Kidney epithelial cell (primary cell): ENCODE data around the gene ARHGAP35. TPM values are rescaled to one million over a fixed set of nuclear protein-coding genes. Genes with fewer than 3 reads are reported as not detected.

Experiments used
- DNase-seq: peaks from one replicate; pipeline ENCODE4 v3.0.0-alpha.2; 2010; ENCODE audit warnings: low read depth
- H3K27me3 ChIP-seq: 2 replicates; pipeline ENCODE4 v1.6.0; 2011; ENCODE audit warnings: low read length; ENCODE audit not compliant: control insufficient read depth, insufficient read depth
- H3K36me3 ChIP-seq: 2 replicates; pipeline ENCODE4 v1.5.1; 2011; ENCODE audit warnings: low read length; ENCODE audit not compliant: control insufficient read depth, insufficient read depth
- H3K4me3 ChIP-seq: 2 replicates; pipeline ENCODE4 v1.5.1; 2011; ENCODE audit warnings: low read depth, mild to moderate bottlenecking, control low read depth, low read length
- CTCF ChIP-seq: IDR thresholded peaks from 2 replicates; pipeline ENCODE4 v1.5.1; 2011; ENCODE audit warnings: mild to moderate bottlenecking, moderate library complexity, low read length, control low read depth, inconsistent platforms; ENCODE audit not compliant: insufficient read depth, poor library complexity, severe bottlenecking
- total RNA-seq: library from RNA; depleted of rRNA; stranded (reverse); fragments of >200 nt; gene quantifications from 2 replicates; pipeline ENCODE4 v1.2.3, GENCODE V29; 2015

ARHGAP35 gene
- total RNA-seq, 1 donor from 2014 or later = 30.9 TPM

GRCh38 chr19:46841458-46842083 lies 19.2 kb upstream of the ARHGAP35 start:
- Histone ChIP-seq H3K36me3 (peaks cover 3% of the 10 kb centered on the region), H3K27me3 (no peaks in the 10 kb centered on the region), H3K4me3 (no peak overlapping the region)
- DNase-seq = no peak
- TF ChIP-seq CTCF = no peak

DNA sequence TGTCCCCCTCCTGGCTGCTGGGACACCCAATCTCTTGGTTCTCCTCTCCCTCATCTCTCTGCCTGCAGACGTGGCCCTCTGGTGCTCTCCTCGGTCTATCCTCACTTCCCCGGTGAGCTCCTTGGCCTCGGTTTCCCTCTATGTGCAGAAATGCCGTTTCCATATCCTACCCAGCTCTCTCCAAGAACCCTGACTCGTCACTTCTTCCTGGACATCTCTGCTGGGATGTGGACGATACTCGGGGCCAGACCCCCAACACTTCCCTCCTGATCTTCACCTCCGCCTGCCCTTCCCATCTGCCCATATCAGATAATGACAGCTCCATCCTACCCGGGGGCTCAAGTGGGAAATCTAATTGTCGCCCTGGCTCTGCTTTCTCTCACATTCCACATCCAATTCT lies 18.0 kb upstream of the ARHGAP35 start:
- TF ChIP-seq CTCF = no peak
- no peaks in the 10 kb centered on the region for H3K27me3 ChIP-seq
- peaks cover 3% of the 10 kb centered on the region for H3K36me3 ChIP-seq
- no peak for DNase-seq
- no peak overlapping the region for H3K4me3 ChIP-seq

DNA sequence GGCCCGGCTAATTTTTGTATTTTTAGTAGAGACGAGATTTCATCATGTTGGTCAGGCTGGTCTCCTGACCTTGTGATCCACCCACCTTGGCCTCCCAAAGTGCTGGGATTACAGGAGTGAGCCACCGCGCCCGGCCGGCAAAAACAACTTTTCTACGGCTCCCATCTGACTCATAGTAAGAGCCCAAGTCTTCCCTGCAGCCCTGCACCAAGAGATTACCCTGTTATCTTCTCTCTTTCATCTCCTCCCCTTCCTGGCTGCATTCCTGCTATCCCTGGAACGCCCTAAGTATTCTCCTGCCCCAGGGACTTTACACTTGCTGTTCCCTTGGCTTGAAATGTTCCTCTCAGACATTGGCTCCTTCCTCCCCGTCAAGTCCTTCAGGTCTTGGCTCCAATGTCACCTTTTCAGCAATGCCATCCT lies 16.7 kb upstream of the ARHGAP35 start:
- no peak for TF ChIP-seq CTCF
- no peak for DNase-seq
- no peaks in the 10 kb centered on the region for H3K27me3 ChIP-seq
- H3K36me3 ChIP-seq = peaks cover 2% of the 10 kb centered on the region
- H3K4me3 ChIP-seq = no peak overlapping the region

DNA sequence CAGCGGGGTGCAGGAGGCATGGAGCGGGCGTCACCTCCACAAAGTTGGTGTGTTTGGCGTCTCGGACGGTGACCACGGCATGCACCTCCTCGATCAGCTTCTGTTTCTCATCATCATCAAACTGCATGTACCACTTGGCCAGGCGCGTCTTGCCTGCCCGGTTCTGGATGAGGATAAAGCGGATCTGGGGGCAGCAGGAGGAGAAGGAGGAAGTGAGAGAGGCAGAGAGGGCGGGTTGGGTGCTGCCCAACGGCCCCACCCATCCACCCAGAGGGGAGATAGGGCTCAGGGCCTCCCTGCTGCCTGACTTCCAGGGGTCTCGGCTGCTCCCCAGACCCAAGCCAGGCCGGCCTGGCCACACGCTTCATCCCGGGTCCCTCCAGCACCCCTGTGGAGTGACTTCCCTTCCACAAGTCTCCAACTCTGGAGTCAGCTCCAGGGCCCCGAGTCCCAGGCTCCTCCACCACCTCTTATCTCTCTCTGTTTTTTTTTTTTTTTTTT lies 14.8 kb upstream of the ARHGAP35 start:
- no peak for DNase-seq
- Histone ChIP-seq H3K27me3 (no peaks in the 10 kb centered on the region), H3K4me3 (no peak overlapping the region), H3K36me3 (no peaks in the 10 kb centered on the region)
- no peak for TF ChIP-seq CTCF

GRCh38 chr19:46847528-46847927 lies 13.3 kb upstream of the ARHGAP35 start:
- TF ChIP-seq CTCF = no peak
- no peak for DNase-seq
- H3K4me3 ChIP-seq = no peak overlapping the region

GRCh38 chr19:46848389-46848788 lies 12.4 kb upstream of the ARHGAP35 start:
- no peak for DNase-seq
- no peaks in the 10 kb centered on the region for H3K36me3 ChIP-seq
- H3K4me3 ChIP-seq = no peak overlapping the region
- H3K27me3 ChIP-seq = no peaks in the 10 kb centered on the region
- no peak for TF ChIP-seq CTCF

More at GRCh38 chr19:46847528-46847927, 13.3 kb upstream of the ARHGAP35 start:
- H3K27me3 ChIP-seq = no peaks in the 10 kb centered on the region
- H3K36me3 ChIP-seq = no peaks in the 10 kb centered on the region
